Measurements from ENCODE around the gene TRIM5. TPM values are rescaled to one million over a fixed set of nuclear protein-coding genes. Genes with fewer than 3 reads are reported as not detected.
"Not testable (repeated sequence)": the region's sequence is repeated elsewhere in the genome, so short reads cannot be mapped to it uniquely, and the experiment has no call there.

The TRIM5 gene, protein sequence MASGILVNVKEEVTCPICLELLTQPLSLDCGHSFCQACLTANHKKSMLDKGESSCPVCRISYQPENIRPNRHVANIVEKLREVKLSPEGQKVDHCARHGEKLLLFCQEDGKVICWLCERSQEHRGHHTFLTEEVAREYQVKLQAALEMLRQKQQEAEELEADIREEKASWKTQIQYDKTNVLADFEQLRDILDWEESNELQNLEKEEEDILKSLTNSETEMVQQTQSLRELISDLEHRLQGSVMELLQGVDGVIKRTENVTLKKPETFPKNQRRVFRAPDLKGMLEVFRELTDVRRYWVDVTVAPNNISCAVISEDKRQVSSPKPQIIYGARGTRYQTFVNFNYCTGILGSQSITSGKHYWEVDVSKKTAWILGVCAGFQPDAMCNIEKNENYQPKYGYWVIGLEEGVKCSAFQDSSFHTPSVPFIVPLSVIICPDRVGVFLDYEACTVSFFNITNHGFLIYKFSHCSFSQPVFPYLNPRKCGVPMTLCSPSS
- total RNA-seq, result 10 to 100 TPM; 33.9 to 35.5 TPM
- 1 to 10 TPM; 9.1 to 9.5 TPM for polyA plus RNA-seq

DNA sequence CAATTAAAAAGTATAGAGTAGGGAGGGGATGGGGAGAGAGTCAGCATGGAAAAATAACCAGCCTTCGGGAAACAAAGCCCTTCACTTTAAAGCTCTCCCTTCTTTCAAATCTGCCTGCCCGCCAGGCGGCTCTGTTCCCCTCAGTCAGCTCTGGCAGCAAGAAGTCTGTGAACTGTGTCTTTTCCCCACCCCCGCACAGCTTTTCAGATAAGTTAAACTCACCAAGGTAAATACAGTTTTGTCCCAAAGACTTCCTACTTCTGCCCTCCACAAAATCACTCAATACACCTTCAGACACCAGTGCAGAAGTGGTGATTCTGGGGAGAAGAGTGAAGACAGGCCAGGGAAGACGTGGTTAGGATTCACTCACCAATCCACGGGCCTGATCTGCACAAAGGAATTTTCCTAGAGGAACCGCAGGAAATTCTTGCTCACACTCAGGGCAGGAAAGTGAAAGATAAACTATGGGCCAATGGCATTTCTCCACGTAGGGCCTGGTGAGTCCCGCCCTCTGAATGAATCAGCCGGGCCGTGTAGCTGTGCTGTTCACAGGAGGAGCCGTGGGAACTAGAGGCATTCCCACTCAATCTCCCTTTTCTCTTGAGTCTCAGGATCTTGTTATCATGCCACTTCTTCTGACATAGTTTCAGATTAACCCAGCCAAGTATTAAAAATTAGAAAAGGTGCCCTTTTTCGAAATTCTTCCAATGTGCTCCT lies at the start of gene TRIM5:
TSS of gene TRIM5 (minus strand) at position 429 of the 717 bp plus-strand sequence. CDS start 4,897 bp downstream, outside the sequence.
- Mint-ChIP-seq H3K27ac (peak within 1 kb of the TSS; percentile 94 to 98 (median 97)), H3K27me3 (no peaks in the 10 kb centered on the region), H3K4me1 (peaks cover 40 to 69% (median 54%) of the 10 kb centered on the region in 4 donors), H3K4me3 (peak within 1 kb of the TSS; percentile 91 to 97 (median 95)), H3K9me3 (no peaks in the 10 kb centered on the region), H3K36me3 (peaks cover 9 to 22% of the 10 kb centered on the region in 2 donors)
- ChIA-PET POLR2A (ENCODE audit: partially characterized antibody) (interaction anchor here (0.6 to 3.1 kb wide), 10 partner anchors 10 to 126 kb away, joined by 3 to 20 read pairs (median 6); partner anchors contain the start of gene TRIM34), CTCF (ENCODE audit: partially characterized antibody) (interaction anchor here (0.7 to 5.9 kb wide), 24 partner anchors 12 to 1022 kb away, joined by 3 to 71 read pairs (median 4); partner anchors contain the start of genes OR52N2 and TRIM34)
- H3K9me3 ChIP-seq (ENCODE audit: control insufficient read depth in 1 of 2, low read length in 2 of 2), result no peaks in the 10 kb centered on the region
- DNase-seq, result peak; percentile 79 to 90 (median 81)
- H3K4me3 ChIP-seq (ENCODE audit: low read length in 2 of 2), result peak within 1 kb of the TSS; percentile 65 to 100
- intact Hi-C loops (cut with micrococcal nuclease), result loop anchor here (1.0 to 10.0 kb wide), 5 partner anchors 27 to 1078 kb away; partner anchors contain the start of genes CNGA4, FHIP1B, OR52N2 and TRIM68
- H3K27ac ChIP-seq (ENCODE audit: low read depth, low read length), result peak within 1 kb of the TSS; percentile 83
- H3K36me3 ChIP-seq (ENCODE audit: insufficient read depth, low read length), result no peaks in the 10 kb centered on the region
- peaks cover 33% of the 10 kb centered on the region for H3K4me1 ChIP-seq (ENCODE audit: insufficient read depth, low read length)
- no peaks in the 10 kb centered on the region for H3K27me3 ChIP-seq (ENCODE audit: insufficient read depth, low read length)

DNA sequence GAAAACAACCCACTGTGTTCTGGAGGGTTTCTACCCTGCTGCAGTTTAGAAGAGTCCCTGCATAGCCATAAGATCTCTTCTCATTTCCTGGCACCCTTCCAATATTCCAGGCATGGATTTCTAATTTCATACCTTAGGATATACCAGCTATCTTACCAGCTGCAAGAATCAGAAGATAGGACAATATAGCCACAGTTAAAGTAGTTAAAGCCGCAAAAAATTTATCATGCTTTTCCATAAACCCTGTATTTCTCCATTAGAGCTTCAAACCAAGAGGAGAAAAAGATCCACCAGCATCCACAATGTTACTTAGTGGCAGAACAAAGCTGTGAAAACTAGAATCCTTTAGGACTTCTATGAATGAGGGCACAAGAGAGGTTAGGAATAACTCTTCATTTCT lies 42.8 kb upstream of the TRIM5 start:
- peaks cover 0 to 3% (median 0%) of the 10 kb centered on the region in 8 donors for H3K9me3 Mint-ChIP-seq
- Histone ChIP-seq H3K9me3 (ENCODE audit: control insufficient read depth in 1 of 2, low read length in 2 of 2) (no peaks in the 10 kb centered on the region), H3K4me1 (ENCODE audit: insufficient read depth, low read length) (no peaks in the 10 kb centered on the region), H3K4me3 (ENCODE audit: low read length in 2 of 2) (no peak overlapping the region), H3K36me3 (ENCODE audit: insufficient read depth, low read length) (no peaks in the 10 kb centered on the region), H3K27ac (ENCODE audit: low read depth, low read length) (no peak overlapping the region), H3K27me3 (ENCODE audit: insufficient read depth, low read length) (no peaks in the 10 kb centered on the region)
- no peak overlapping the region for H3K4me3 Mint-ChIP-seq
- no peaks in the 10 kb centered on the region for H3K27me3 Mint-ChIP-seq
- intact Hi-C loops (cut with micrococcal nuclease), result no loop called here
- CTCF ChIA-PET (ENCODE audit: partially characterized antibody), result interaction anchor here (0.7 to 1.2 kb wide), 2 partner anchors 9 to 10 kb away, joined by 3 read pairs; no protein-coding TSS in a partner anchor
- POLR2A ChIA-PET (ENCODE audit: partially characterized antibody), result interaction anchor here (0.7 kb wide), 1 partner anchor 14 kb away, joined by 3 read pairs; no protein-coding TSS in a partner anchor
- no peak overlapping the region for H3K27ac Mint-ChIP-seq
- no peaks in the 10 kb centered on the region for H3K4me1 Mint-ChIP-seq
- DNase-seq, result no peak
- peaks cover 0 to 9% of the 10 kb centered on the region in 2 donors for H3K36me3 Mint-ChIP-seq

DNA sequence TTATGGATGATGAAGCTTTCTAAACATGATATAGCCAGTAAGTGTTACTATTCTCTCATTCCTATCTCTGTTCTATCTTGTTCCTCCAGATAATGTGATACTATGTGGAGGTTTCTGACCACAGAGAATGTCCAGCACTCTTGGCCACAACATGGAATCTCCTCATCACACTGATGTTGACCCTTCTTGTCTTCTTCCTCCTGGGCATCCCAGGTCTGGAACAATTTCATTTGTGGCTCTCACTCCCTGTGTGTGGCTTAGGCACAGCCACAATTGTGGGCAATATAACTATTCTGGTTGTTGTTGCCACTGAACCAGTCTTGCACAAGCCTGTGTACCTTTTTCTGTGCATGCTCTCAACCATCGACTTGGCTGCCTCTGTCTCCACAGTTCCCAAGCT lies 41.5 kb upstream of the TRIM5 start:
- Histone ChIP-seq H3K27ac (ENCODE audit: low read depth, low read length) (no peak overlapping the region), H3K27me3 (ENCODE audit: insufficient read depth, low read length) (no peaks in the 10 kb centered on the region), H3K9me3 (ENCODE audit: control insufficient read depth in 1 of 2, low read length in 2 of 2) (no peaks in the 10 kb centered on the region), H3K4me1 (ENCODE audit: insufficient read depth, low read length) (no peaks in the 10 kb centered on the region), H3K4me3 (ENCODE audit: low read length in 2 of 2) (no peak overlapping the region), H3K36me3 (ENCODE audit: insufficient read depth, low read length) (no peaks in the 10 kb centered on the region)
- Mint-ChIP-seq H3K36me3 (peaks cover 0 to 6% of the 10 kb centered on the region in 2 donors), H3K4me1 (no peaks in the 10 kb centered on the region), H3K4me3 (no peak overlapping the region), H3K27me3 (peaks cover 0 to 1% of the 10 kb centered on the region in 2 donors), H3K9me3 (peaks cover 0 to 3% (median 0%) of the 10 kb centered on the region in 8 donors), H3K27ac (no peak overlapping the region)
- no peak for DNase-seq
- intact Hi-C loops (cut with micrococcal nuclease), result no loop called here
- CTCF ChIA-PET (ENCODE audit: partially characterized antibody), result interaction anchor here (1.5 kb wide), 1 partner anchor 42 kb away, joined by 6 read pairs; the partner anchor contains the start of gene TRIM5
- POLR2A ChIA-PET (ENCODE audit: partially characterized antibody), result no interaction called here

DNA sequence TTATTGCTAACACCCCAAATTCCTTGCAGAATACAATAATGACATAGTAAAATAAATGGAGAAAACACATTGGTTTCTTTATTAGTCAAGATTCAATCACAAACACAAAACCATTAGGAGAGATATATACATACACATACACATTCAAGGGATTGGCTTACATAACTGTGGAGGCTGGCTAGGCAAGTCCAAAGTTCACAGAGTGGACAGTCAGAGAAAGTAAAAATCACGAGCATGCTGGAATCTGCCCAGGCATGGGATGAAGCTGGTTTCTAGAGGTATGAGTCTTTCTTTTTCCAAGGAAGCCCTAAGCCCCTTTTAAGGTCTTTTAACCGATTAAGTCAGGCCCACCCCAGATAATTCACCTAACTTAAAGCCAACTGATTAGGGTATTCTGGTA lies 37.7 kb upstream of the TRIM5 start:
- ChIA-PET POLR2A (ENCODE audit: partially characterized antibody) (no interaction called here), CTCF (ENCODE audit: partially characterized antibody) (no interaction called here)
- peaks cover 0 to 12% (median 4%) of the 10 kb centered on the region in 8 donors for H3K9me3 Mint-ChIP-seq
- no peak for DNase-seq
- peaks cover 16% of the 10 kb centered on the region in 2 donors for H3K36me3 Mint-ChIP-seq
- H3K4me3 Mint-ChIP-seq, result no peak overlapping the region
- H3K4me1 Mint-ChIP-seq, result no peaks in the 10 kb centered on the region
- intact Hi-C loops (cut with micrococcal nuclease), result no loop called here
- Histone ChIP-seq H3K27me3 (ENCODE audit: insufficient read depth, low read length) (no peaks in the 10 kb centered on the region), H3K4me1 (ENCODE audit: insufficient read depth, low read length) (no peaks in the 10 kb centered on the region), H3K36me3 (ENCODE audit: insufficient read depth, low read length) (no peaks in the 10 kb centered on the region), H3K4me3 (ENCODE audit: low read length in 2 of 2) (no peak overlapping the region), H3K27ac (ENCODE audit: low read depth, low read length) (no peak overlapping the region), H3K9me3 (ENCODE audit: control insufficient read depth in 1 of 2, low read length in 2 of 2) (no peaks in the 10 kb centered on the region)
- no peak overlapping the region for H3K27ac Mint-ChIP-seq
- H3K27me3 Mint-ChIP-seq, result peaks cover 0 to 1% of the 10 kb centered on the region in 2 donors

DNA sequence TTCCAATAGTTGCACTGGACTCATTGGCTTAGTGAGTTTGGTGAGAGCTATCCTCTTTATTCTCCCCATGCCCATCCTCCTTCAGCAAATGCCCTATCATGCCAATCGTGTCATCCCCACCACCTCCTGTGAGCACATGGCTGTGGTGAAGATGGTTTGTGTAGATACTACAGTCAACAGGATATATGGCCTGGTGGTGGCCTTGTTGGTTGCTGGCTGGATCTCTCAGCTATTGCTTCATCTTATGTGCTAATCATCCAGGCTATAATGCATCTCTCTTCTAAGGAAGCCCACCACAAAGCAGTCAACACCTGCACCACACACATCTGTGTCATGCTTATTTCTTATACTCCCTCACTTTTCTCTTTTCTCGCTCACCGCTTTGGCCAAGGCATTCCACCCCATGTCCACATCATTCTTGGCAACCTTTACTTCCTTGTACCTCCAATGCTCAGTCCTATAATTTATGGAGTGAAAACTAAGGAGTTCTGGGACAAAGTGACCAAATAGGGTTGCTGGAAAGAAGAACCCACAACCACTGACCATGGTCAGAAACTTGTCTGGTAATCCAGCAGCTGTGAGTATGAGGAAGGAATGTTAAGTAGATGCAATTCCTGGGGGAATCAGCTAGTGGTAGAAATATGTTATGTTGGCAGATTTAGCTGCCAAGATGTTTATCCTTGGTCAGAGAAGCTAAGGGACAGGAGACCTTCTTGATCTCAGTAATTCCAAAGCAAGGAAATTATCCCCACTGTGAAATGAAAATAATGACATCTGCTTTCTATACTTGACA lies 35.0 kb upstream of the TRIM5 start:
- no peak overlapping the region for H3K27ac Mint-ChIP-seq
- no peak overlapping the region for H3K4me3 Mint-ChIP-seq

DNA sequence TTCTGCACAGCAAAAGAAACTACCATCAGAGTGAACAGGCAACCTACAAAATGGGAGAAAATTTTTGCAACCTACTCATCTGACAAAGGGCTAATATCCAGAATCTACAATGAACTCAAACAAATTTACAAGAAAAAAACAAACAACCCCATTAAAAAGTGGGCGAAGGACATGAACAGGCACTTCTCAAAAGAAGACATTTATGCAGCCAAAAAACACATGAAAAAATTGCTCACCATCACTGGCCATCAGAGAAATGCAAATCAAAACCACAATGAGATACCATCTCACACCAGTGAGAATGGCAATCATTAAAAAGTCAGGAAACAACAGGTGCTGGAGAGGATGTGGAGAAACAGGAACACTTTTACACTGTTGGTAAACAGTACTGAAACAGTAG lies 31.6 kb upstream of the TRIM5 start:
- Mint-ChIP-seq H3K9me3 (peaks cover 0 to 22% (median 8%) of the 10 kb centered on the region in 8 donors), H3K36me3 (peaks cover 11 to 22% of the 10 kb centered on the region in 2 donors)
- H3K4me3 ChIP-seq (ENCODE audit: low read length in 2 of 2); H3K27me3 Mint-ChIP-seq; H3K27ac ChIP-seq (ENCODE audit: low read depth, low read length); H3K27ac Mint-ChIP-seq; H3K4me1 Mint-ChIP-seq; DNase-seq; H3K4me1 ChIP-seq (ENCODE audit: insufficient read depth, low read length); H3K9me3 ChIP-seq (ENCODE audit: control insufficient read depth in 1 of 2, low read length in 2 of 2); intact Hi-C loops (cut with micrococcal nuclease); H3K4me3 Mint-ChIP-seq; POLR2A ChIA-PET (ENCODE audit: partially characterized antibody); CTCF ChIA-PET (ENCODE audit: partially characterized antibody); H3K27me3 ChIP-seq (ENCODE audit: insufficient read depth, low read length); H3K36me3 ChIP-seq (ENCODE audit: insufficient read depth, low read length): not testable (repeated sequence)

More for the DNA sequence above, 35.0 kb upstream of the TRIM5 start:
- Mint-ChIP-seq H3K9me3 (peaks cover 0 to 22% (median 8%) of the 10 kb centered on the region in 8 donors), H3K4me1 (no peaks in the 10 kb centered on the region), H3K27me3 (peaks cover 0 to 1% of the 10 kb centered on the region in 2 donors), H3K36me3 (peaks cover 11 to 16% of the 10 kb centered on the region in 2 donors)
- H3K27ac ChIP-seq (ENCODE audit: low read depth, low read length), result no peak overlapping the region
- ChIA-PET CTCF (ENCODE audit: partially characterized antibody) (interaction anchor here (1.9 kb wide), 1 partner anchor 36 kb away, joined by 11 read pairs; the partner anchor contains the start of gene TRIM5), POLR2A (ENCODE audit: partially characterized antibody) (interaction anchor here (1.4 kb wide), 1 partner anchor 31 kb away, joined by 5 read pairs; the partner anchor contains the start of gene TRIM22)
- intact Hi-C loops (cut with micrococcal nuclease), result no loop called here
- no peaks in the 10 kb centered on the region for H3K27me3 ChIP-seq (ENCODE audit: insufficient read depth, low read length)
- no peaks in the 10 kb centered on the region for H3K36me3 ChIP-seq (ENCODE audit: insufficient read depth, low read length)
- no peaks in the 10 kb centered on the region for H3K9me3 ChIP-seq (ENCODE audit: control insufficient read depth in 1 of 2, low read length in 2 of 2)
- no peak for DNase-seq
- H3K4me3 ChIP-seq (ENCODE audit: low read length in 2 of 2), result no peak overlapping the region
- H3K4me1 ChIP-seq (ENCODE audit: insufficient read depth, low read length), result no peaks in the 10 kb centered on the region
